K562 (cell line): ENCODE measurements around the gene TIPIN. TPM values are rescaled to one million over a fixed set of nuclear protein-coding genes. Genes with fewer than 3 reads are reported as not detected.

ENCODE experiments used
- C11orf30 ChIP-seq: fragments of 450-650 bp; IDR thresholded peaks from 2 replicates; pipeline ENCODE4 v1.6.1; 2016; ENCODE audit warnings: low read depth, mild to moderate bottlenecking
- CBX2 ChIP-seq: fragments of 200-600 bp; sonication (generic); IDR thresholded peaks from one replicate; pipeline ENCODE4 v1.6.1; 2012; ENCODE audit warnings: mild to moderate bottlenecking, low read length, inconsistent platforms; ENCODE audit not compliant: insufficient read depth, poor library complexity, severe bottlenecking
- CSDE1 ChIP-seq, 2 experiments: fragments of 450-650 bp; IDR thresholded peaks; 2 replicates each; pipeline ENCODE4 v1.6.1; 2016; ENCODE audit warnings: mild to moderate bottlenecking in 1 of 2
- ETV5 ChIP-seq: sonication (generic); formaldehyde crosslinking; IDR thresholded peaks from 2 replicates; pipeline ENCODE4 v1.4.0; 2020; ENCODE audit warnings: low read depth, mild to moderate bottlenecking, missing genetic modification reagents
- HMG20A ChIP-seq: fragments of 450-650 bp; formaldehyde crosslinking; conservative IDR thresholded peaks from 2 replicates; pipeline ENCODE4 v1.4.0; 2020; ENCODE audit warnings: mild to moderate bottlenecking, mixed read lengths
- KDM5B ChIP-seq: fragments of 200-600 bp; sonication (generic); IDR thresholded peaks from 2 replicates; pipeline ENCODE4 v1.6.1; 2012; ENCODE audit warnings: low read depth, mild to moderate bottlenecking, moderate library complexity, low read length, control low read depth, inconsistent platforms; ENCODE audit not compliant: insufficient replicate concordance
- MEF2D ChIP-seq: conservative IDR thresholded peaks from 2 replicates; pipeline ENCODE4 v1.6.1; 2016; ENCODE audit warnings: low read depth, missing genetic modification characterization, missing compliant biosample characterization
- MEIS2 ChIP-seq: fragments of 450-650 bp; IDR thresholded peaks from 2 replicates; pipeline ENCODE4 v1.6.1; 2014; ENCODE audit warnings: mild to moderate bottlenecking; ENCODE audit not compliant: partially characterized antibody
- MYC ChIP-seq, 2 experiments: fragments of 250-450 bp in 1 of 2; sonication (Bioruptor Pico) in 1 of 2; IDR thresholded peaks; 2 replicates each; pipeline versions ENCODE4 v1.5.1 to v1.6.1; 2012 to 2021; ENCODE audit warnings: low read depth in 2 of 2, borderline replicate concordance in 1 of 2, improper control_type of control experiment in 1 of 2, low read length in 1 of 2, mild to moderate bottlenecking in 1 of 2, moderate library complexity in 1 of 2
- NBN ChIP-seq: fragments of 450-650 bp; IDR thresholded peaks from 2 replicates; pipeline ENCODE4 v1.6.1; 2016; ENCODE audit warnings: low read depth, mild to moderate bottlenecking
- NFIX ChIP-seq: fragments of 250-450 bp; sonication (Bioruptor Pico); IDR thresholded peaks from 2 replicates; pipeline ENCODE4 v1.4.0; 2020; ENCODE audit warnings: low read depth, mild to moderate bottlenecking, moderate library complexity
- NFYB ChIP-seq: IDR thresholded peaks from 2 replicates; pipeline ENCODE4 v1.6.1; 2011; ENCODE audit warnings: mild to moderate bottlenecking, moderate library complexity; ENCODE audit not compliant: insufficient read length; ENCODE audit errors: extremely low read depth
- PML ChIP-seq: IDR thresholded peaks from 2 replicates; pipeline ENCODE4 v1.6.1; 2012; ENCODE audit warnings: low read length, inconsistent platforms
- POLR2G ChIP-seq: fragments of 200-400 bp; formaldehyde crosslinking; IDR thresholded peaks from 2 replicates; pipeline ENCODE4 v1.6.1; 2017; ENCODE audit warnings: low read depth, mild to moderate bottlenecking, antibody characterized with exemption, low read length, moderate library complexity
- SMARCC2 ChIP-seq: fragments of 450-650 bp; IDR thresholded peaks from 2 replicates; pipeline ENCODE4 v1.6.1; 2017; ENCODE audit warnings: antibody characterized with exemption, moderate library complexity, mild to moderate bottlenecking, low read depth
- TBP ChIP-seq: optimal IDR thresholded peaks from 2 replicates; pipeline ENCODE3; 2011; ENCODE audit warnings: low read depth, low read length, improper control_type of control experiment
- ZNF41 ChIP-seq: fragments of 250-450 bp; sonication (Bioruptor Pico); conservative IDR thresholded peaks from 2 replicates; pipeline ENCODE4 v1.4.0; 2020; ENCODE audit warnings: mild to moderate bottlenecking
- ZNF695 ChIP-seq: fragments of 450-650 bp; formaldehyde crosslinking; IDR thresholded peaks from 2 replicates; pipeline ENCODE4 v1.4.0; 2020; ENCODE audit warnings: mild to moderate bottlenecking, moderate library complexity
- ZNF707 ChIP-seq: fragments of 250-450 bp; sonication (Bioruptor Pico); conservative IDR thresholded peaks from 2 replicates; pipeline ENCODE4 v1.8.0; 2022; ENCODE audit warnings: inconsistent platforms, mild to moderate bottlenecking, moderate library complexity
- ZSCAN32 ChIP-seq: fragments of 450-650 bp; formaldehyde crosslinking; IDR thresholded peaks from 2 replicates; pipeline ENCODE4 v1.4.0; 2020; ENCODE audit warnings: mild to moderate bottlenecking, moderate library complexity
- polyA plus RNA-seq, 8 experiments: library from polyadenylated mRNA; depleted of rRNA in 4 of 8; stranded (reverse) in 5 of 8; unstranded in 3 of 8; fragments of >200 nt; fragmentation: Nextera tagmentation in 2 of 8; fragmentation: Illumina TruSeq in 1 of 8; extraction: Ambion mirVana in 2 of 8; extraction: Trizol in 1 of 8; gene quantifications; 2 replicates each; pipeline versions ENCODE4 v1.2.1 to v1.2.3, GENCODE V29; 2011 to 2014; ENCODE audit warnings: inconsistent platforms in 1 of 8, missing spikeins in 1 of 8
- total RNA-seq, 7 experiments: library from RNA; depleted of rRNA in 6 of 7; stranded (reverse); fragments of >200 nt in 6 of 7; fragmentation: Illumina TruSeq in 2 of 7; extraction: Trizol in 2 of 7; gene quantifications; 2 replicates each; pipeline versions ENCODE4 v1.2.1 to v1.2.3, GENCODE V29; 2011 to 2021; ENCODE audit warnings: low replicate concordance in 1 of 7
- TF ChIP-seq, protein P1 (sequence below), 2 experiments: fragments of 450-650 bp; conservative IDR thresholded peaks; 2 replicates each; pipeline ENCODE4 v1.6.1; 2017; ENCODE audit warnings: mild to moderate bottlenecking in 2 of 2, moderate library complexity in 2 of 2
- TF ChIP-seq, protein P2 (sequence below), 2 experiments: fragments of 450-650 bp; IDR thresholded peaks; 2 replicates each; pipeline ENCODE4 v1.6.1; 2016
- TF ChIP-seq, protein P3 (sequence below): fragments of 450-650 bp; formaldehyde crosslinking; IDR thresholded peaks from 2 replicates; pipeline ENCODE4 v1.4.0; 2022; ENCODE audit warnings: mild to moderate bottlenecking, moderate library complexity
- TF ChIP-seq, protein P4 (sequence below): sonication (generic); formaldehyde crosslinking; IDR thresholded peaks from 2 replicates; pipeline ENCODE4 v1.8.1; 2023; ENCODE audit warnings: mild to moderate bottlenecking, missing genetic modification reagents

The TIPIN gene
- total and polyA plus RNA-seq, 9 of the 15 experiments (the other 6 are each of a cell fraction or from before 2014, with no cell fraction given): 22.9 to 61.4 (median 42.0) TPM

DNA sequence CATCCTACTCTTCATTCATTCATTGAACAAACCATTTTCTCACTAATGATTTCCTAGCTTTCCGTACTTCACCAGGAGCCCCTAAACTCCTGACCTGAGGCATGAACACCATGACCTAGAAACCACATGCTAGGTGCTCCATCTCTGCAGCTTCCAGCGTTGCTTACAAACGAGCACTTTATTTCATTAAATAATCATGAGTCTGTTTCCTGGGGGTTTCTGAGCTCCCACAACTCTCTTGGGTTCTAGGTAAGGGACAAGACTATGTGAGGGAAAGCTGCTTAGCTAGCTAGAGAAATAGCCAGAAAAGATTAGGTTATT lies 31.5 kb upstream of the TIPIN start (continued):
- TF ChIP-seq, protein P1, sequence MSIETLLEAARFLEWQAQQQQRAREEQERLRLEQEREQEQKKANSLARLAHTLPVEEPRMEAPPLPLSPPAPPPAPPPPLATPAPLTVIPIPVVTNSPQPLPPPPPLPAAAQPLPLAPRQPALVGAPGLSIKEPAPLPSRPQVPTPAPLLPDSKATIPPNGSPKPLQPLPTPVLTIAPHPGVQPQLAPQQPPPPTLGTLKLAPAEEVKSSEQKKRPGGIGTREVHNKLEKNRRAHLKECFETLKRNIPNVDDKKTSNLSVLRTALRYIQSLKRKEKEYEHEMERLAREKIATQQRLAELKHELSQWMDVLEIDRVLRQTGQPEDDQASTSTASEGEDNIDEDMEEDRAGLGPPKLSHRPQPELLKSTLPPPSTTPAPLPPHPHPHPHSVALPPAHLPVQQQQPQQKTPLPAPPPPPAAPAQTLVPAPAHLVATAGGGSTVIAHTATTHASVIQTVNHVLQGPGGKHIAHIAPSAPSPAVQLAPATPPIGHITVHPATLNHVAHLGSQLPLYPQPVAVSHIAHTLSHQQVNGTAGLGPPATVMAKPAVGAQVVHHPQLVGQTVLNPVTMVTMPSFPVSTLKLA (conservative IDR thresholded peaks at IDR 0.05): peak in 1 of 2 experiments; percentile 35; a peak in 1 of 4 replicates
- no peak for TF ChIP-seq MEIS2
- no peak for TF ChIP-seq ETV5 (CRISPR knock-in tag)
- TF ChIP-seq CSDE1 (IDR thresholded peaks at IDR 0.05): no peak
- TF ChIP-seq TBP: no peak
- 0 out of 2 replicates have a peak, but pooled peaks have one; percentile 20 for TF ChIP-seq NBN
- no peak for TF ChIP-seq ZNF707 (CRISPR knock-in tag)
- no peak for TF ChIP-seq MEF2D (tag)
- TF ChIP-seq NFYB: no peak
- TF ChIP-seq, protein P2, sequence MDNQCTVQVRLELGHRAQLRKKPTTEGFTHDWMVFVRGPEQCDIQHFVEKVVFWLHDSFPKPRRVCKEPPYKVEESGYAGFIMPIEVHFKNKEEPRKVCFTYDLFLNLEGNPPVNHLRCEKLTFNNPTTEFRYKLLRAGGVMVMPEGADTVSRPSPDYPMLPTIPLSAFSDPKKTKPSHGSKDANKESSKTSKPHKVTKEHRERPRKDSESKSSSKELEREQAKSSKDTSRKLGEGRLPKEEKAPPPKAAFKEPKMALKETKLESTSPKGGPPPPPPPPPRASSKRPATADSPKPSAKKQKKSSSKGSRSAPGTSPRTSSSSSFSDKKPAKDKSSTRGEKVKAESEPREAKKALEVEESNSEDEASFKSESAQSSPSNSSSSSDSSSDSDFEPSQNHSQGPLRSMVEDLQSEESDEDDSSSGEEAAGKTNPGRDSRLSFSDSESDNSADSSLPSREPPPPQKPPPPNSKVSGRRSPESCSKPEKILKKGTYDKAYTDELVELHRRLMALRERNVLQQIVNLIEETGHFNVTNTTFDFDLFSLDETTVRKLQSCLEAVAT (IDR thresholded peaks at IDR 0.05): no peak
- TF ChIP-seq PML: no peak
- no peak for TF ChIP-seq ZNF41
- TF ChIP-seq C11orf30: no peak
- no peak for TF ChIP-seq NFIX
- no peak for TF ChIP-seq ZNF695
- TF ChIP-seq, protein P3, sequence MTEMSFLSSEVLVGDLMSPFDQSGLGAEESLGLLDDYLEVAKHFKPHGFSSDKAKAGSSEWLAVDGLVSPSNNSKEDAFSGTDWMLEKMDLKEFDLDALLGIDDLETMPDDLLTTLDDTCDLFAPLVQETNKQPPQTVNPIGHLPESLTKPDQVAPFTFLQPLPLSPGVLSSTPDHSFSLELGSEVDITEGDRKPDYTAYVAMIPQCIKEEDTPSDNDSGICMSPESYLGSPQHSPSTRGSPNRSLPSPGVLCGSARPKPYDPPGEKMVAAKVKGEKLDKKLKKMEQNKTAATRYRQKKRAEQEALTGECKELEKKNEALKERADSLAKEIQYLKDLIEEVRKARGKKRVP (CRISPR knock-in tag): no peak
- TF ChIP-seq MYC (IDR thresholded peaks at IDR 0.05; ENCODE audit: low read depth, low read length): 0 out of 2 replicates have a peak, but pooled peaks have one; percentile 34
- no peak for TF ChIP-seq MYC (CRISPR knock-in tag; IDR thresholded peaks at IDR 0.05; ENCODE audit: borderline replicate concordance, low read depth)
- TF ChIP-seq ZSCAN32 (CRISPR knock-in tag): no peak
- TF ChIP-seq SMARCC2: no peak
- TF ChIP-seq, protein P4, sequence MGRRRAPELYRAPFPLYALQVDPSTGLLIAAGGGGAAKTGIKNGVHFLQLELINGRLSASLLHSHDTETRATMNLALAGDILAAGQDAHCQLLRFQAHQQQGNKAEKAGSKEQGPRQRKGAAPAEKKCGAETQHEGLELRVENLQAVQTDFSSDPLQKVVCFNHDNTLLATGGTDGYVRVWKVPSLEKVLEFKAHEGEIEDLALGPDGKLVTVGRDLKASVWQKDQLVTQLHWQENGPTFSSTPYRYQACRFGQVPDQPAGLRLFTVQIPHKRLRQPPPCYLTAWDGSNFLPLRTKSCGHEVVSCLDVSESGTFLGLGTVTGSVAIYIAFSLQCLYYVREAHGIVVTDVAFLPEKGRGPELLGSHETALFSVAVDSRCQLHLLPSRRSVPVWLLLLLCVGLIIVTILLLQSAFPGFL: no peak
- TF ChIP-seq CBX2: no peak
- no peak for TF ChIP-seq POLR2G
- peak; percentile 20 for TF ChIP-seq KDM5B
- TF ChIP-seq HMG20A: no peak
